Upper lobe of left lung (tissue), 6 donors: ENCODE results near the gene CFAP74. TPM values are rescaled to one million over a fixed set of nuclear protein-coding genes. Genes with fewer than 3 reads are reported as not detected.

Experiments used
- ATAC-seq, 2 donors: fragments of 200-7000 bp; cut with Tn5 transposase; one replicate each; pipeline ENCODE4 v1.9.1; 2022; ENCODE audit warnings: mild to moderate bottlenecking in 2 of 2, moderate library complexity in 2 of 2; ENCODE audit not compliant: low FRiP score in 2 of 2
- DNase-seq, 2 donors: peaks; one replicate each; pipeline ENCODE4 v3.0.0-alpha.2; 2019 to 2020
- H3K27ac ChIP-seq, 4 donors: fragments of 200-600 bp; sonication (generic); one replicate each; pipeline ENCODE4 v1.5.1; 2016 to 2019
- H3K27me3 ChIP-seq, 4 donors: fragments of 200-600 bp; sonication (generic); one replicate each; pipeline ENCODE4 v1.5.1; 2017 to 2019
- H3K36me3 ChIP-seq, 4 donors: fragments of 200-600 bp; sonication (generic); one replicate each; pipeline ENCODE4 v1.5.1; 2016 to 2019
- H3K4me1 ChIP-seq, 4 donors: fragments of 200-600 bp; sonication (generic); one replicate each; pipeline ENCODE4 v1.5.1; 2018 to 2019
- H3K4me3 ChIP-seq, 4 donors: fragments of 200-600 bp; sonication (generic); one replicate each; pipeline ENCODE4 v1.5.1; 2017 to 2019; ENCODE audit warnings: mild to moderate bottlenecking in 2 of 4, moderate library complexity in 1 of 4
- H3K9me3 ChIP-seq, 4 donors: fragments of 200-600 bp; sonication (generic); one replicate each; pipeline ENCODE4 v1.5.1; 2018 to 2019
- CTCF ChIP-seq, 6 experiments: fragments of 450-650 bp in 4 of 6; fragments of 200-600 bp in 2 of 6; sonication (generic) in 2 of 6; IDR thresholded peaks; one replicate each; pipeline ENCODE4 v1.5.1; 2016 to 2019; ENCODE audit warnings: antibody characterized with exemption in 6 of 6
- EP300 ChIP-seq, 4 donors: sonication (generic); formaldehyde crosslinking; IDR thresholded peaks; one replicate each; pipeline ENCODE4 v1.5.1; 2017; ENCODE audit warnings: antibody characterized with exemption in 4 of 4, control low read depth in 2 of 4
- POLR2A ChIP-seq, 4 donors: fragments of 450-650 bp; IDR thresholded peaks; one replicate each; pipeline ENCODE4 v1.5.1; 2016 to 2017; ENCODE audit warnings: antibody characterized with exemption in 4 of 4, mild to moderate bottlenecking in 2 of 4
- POLR2AphosphoS5 ChIP-seq, 2 donors: sonication (generic); formaldehyde crosslinking; IDR thresholded peaks; one replicate each; pipeline ENCODE4 v1.5.1; 2017; ENCODE audit warnings: antibody characterized with exemption in 2 of 2
- WGBS, 2 donors: methylation state at CpG; one replicate each; pipeline ENCODE4 v1.1.5; 2017 to 2018; 5-methylcytosine and 5-hydroxymethylcytosine counted together
- total RNA-seq, 6 donors: library from RNA; depleted of rRNA in 4 of 6; stranded (reverse); fragments of >200 nt in 4 of 6; gene quantifications; one replicate each; pipeline versions ENCODE4 v1.1.0 to v1.2.1, GENCODE V29; 2016 to 2021
- donor health status: DM: no; HTN: no; CAD: no; lungs with moderate emphysema.
- donor health status: DM: no; HTN: yes; CAD: no; lungs with severe emphysema.

Gene CFAP74
- total RNA-seq, 6 donors from 2014 or later, result 0.14 to 19.8 (median 6.2) TPM

- no peak for ATAC-seq
- no peaks in the 10 kb centered on the region for H3K4me1 ChIP-seq
- H3K27ac ChIP-seq, result no peak overlapping the region
- no peak overlapping the region for H3K4me3 ChIP-seq
- H3K36me3 ChIP-seq, result no peaks in the 10 kb centered on the region
- WGBS, 2 donors, result 92 to 95% methylated on average over 4 to 9 of the region's 9 CpGs
- no peaks in the 10 kb centered on the region for H3K27me3 ChIP-seq
- no peaks in the 10 kb centered on the region for H3K9me3 ChIP-seq
- TF ChIP-seq CTCF (IDR thresholded peaks at IDR 0.05), result no peak
- TF ChIP-seq EP300 (IDR thresholded peaks at IDR 0.05), result no peak
- TF ChIP-seq POLR2AphosphoS5 (IDR thresholded peaks at IDR 0.05), result no peak
- no peak for TF ChIP-seq POLR2A (IDR thresholded peaks at IDR 0.05)
- DNase-seq, result peak in 1 of 2 donors; percentile 63
Observed at GRCh38 chr1:1954015-1954414, 49.6 kb downstream of the CFAP74 start.

GRCh38 chr1:1950940-1951339 lies 52.6 kb downstream of the CFAP74 start:
- Histone ChIP-seq H3K27me3 (no peaks in the 10 kb centered on the region), H3K4me3 (no peak overlapping the region), H3K4me1 (peaks cover 3 to 13% (median 6%) of the 10 kb centered on the region in 4 donors), H3K36me3 (no peaks in the 10 kb centered on the region), H3K9me3 (no peaks in the 10 kb centered on the region), H3K27ac (no peak overlapping the region)
- no peak for ATAC-seq
- no peak for DNase-seq
- WGBS, 2 donors, result 83 to 90% methylated on average over 5 of the region's 5 CpGs
- TF ChIP-seq POLR2A (IDR thresholded peaks at IDR 0.05), result no peak
- TF ChIP-seq EP300 (IDR thresholded peaks at IDR 0.05), result no peak
- TF ChIP-seq CTCF (IDR thresholded peaks at IDR 0.05), result no peak
- TF ChIP-seq POLR2AphosphoS5 (IDR thresholded peaks at IDR 0.05), result no peak

DNA sequence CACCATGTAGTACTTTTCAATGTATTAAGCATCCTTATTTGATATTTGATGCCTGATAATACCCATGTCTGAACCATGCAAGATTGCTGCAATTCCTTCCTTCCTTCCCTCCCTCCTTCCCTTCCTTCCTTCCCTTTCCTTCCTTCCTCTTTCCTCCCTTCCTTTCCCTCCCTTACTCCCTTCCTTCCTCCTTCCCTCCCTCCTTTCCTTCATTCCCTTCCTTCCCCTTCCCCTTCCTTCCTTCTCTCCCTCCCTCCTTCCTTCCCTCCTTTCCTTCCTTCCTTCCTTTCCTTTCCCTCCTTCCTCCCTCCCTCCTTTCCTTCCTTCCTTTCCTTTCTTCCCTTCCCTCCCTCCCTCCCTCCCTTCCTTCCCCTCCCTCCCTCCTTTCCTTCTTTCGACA lies 54.8 kb downstream of the CFAP74 start:
- H3K9me3 ChIP-seq, result no peaks in the 10 kb centered on the region
- H3K36me3 ChIP-seq, result no peaks in the 10 kb centered on the region
- DNase-seq (no peak), ATAC-seq (no peak)
- peaks cover 9 to 19% (median 13%) of the 10 kb centered on the region in 4 donors for H3K4me1 ChIP-seq
- H3K4me3 ChIP-seq, result no peak overlapping the region
- WGBS, 2 donors, result 33 to 40% methylated on average over 1 of the region's 1 CpG
- no peaks in the 10 kb centered on the region for H3K27me3 ChIP-seq
- no peak overlapping the region for H3K27ac ChIP-seq
- TF ChIP-seq POLR2A (IDR thresholded peaks at IDR 0.05) (no peak), CTCF (IDR thresholded peaks at IDR 0.05) (no peak), EP300 (IDR thresholded peaks at IDR 0.05) (no peak), POLR2AphosphoS5 (IDR thresholded peaks at IDR 0.05) (no peak)

- Histone ChIP-seq H3K4me1 (peaks cover 9 to 20% (median 14%) of the 10 kb centered on the region in 4 donors), H3K27me3 (no peaks in the 10 kb centered on the region), H3K27ac (peak overlapping the region in 1 of 4 donors; percentile 21), H3K9me3 (no peaks in the 10 kb centered on the region), H3K4me3 (no peak overlapping the region), H3K36me3 (no peaks in the 10 kb centered on the region)
- peak; percentile 67 to 79 for DNase-seq
- WGBS, 2 donors, result 77 to 80% methylated on average over 8 to 11 of the region's 14 CpGs
- TF ChIP-seq CTCF (IDR thresholded peaks at IDR 0.05), result no peak
- no peak for TF ChIP-seq EP300 (IDR thresholded peaks at IDR 0.05)
- no peak for TF ChIP-seq POLR2A (IDR thresholded peaks at IDR 0.05)
- no peak for TF ChIP-seq POLR2AphosphoS5 (IDR thresholded peaks at IDR 0.05)
- peak in 1 of 2 donors; percentile 41 for ATAC-seq
Observed at GRCh38 chr1:1947493-1947892, 56.1 kb downstream of the CFAP74 start.

- DNase-seq, result peak in 1 of 2 donors; percentile 88
- Histone ChIP-seq H3K27me3 (no peaks in the 10 kb centered on the region), H3K4me1 (peaks cover 9 to 20% (median 14%) of the 10 kb centered on the region in 4 donors), H3K36me3 (no peaks in the 10 kb centered on the region), H3K27ac (peak overlapping the region in 1 of 4 donors; percentile 21), H3K4me3 (no peak overlapping the region), H3K9me3 (no peaks in the 10 kb centered on the region)
- TF ChIP-seq CTCF (IDR thresholded peaks at IDR 0.05) (no peak), POLR2AphosphoS5 (IDR thresholded peaks at IDR 0.05) (no peak), POLR2A (IDR thresholded peaks at IDR 0.05) (no peak), EP300 (IDR thresholded peaks at IDR 0.05) (no peak)
- WGBS, 2 donors, result 37 to 42% methylated on average over 3 to 9 of the region's 11 CpGs
- ATAC-seq, result peak in 1 of 2 donors; percentile 48
Observed at GRCh38 chr1:1946540-1946939, 57.0 kb downstream of the CFAP74 start.
